SK-N-MC (cell line): ENCODE measurements around the gene PPM1L.
"Not testable (repeated sequence)": the region's sequence is repeated elsewhere in the genome, so short reads cannot be mapped to it uniquely, and the experiment has no call there.

ENCODE experiments used
- DNase-seq: peaks from one replicate; pipeline ENCODE4 v3.0.0-alpha.2; 2011; ENCODE audit warnings: low read depth, low spot score
- H3K27ac ChIP-seq: fragments of 200-600 bp; sonication (generic); 2 replicates; pipeline ENCODE4 v1.5.1; 2016; ENCODE audit warnings: mixed run types
- H3K36me3 ChIP-seq: fragments of 200-600 bp; sonication (generic); 2 replicates; pipeline ENCODE4 v1.6.1; 2017; ENCODE audit warnings: antibody characterized with exemption, low read length, mixed read lengths; ENCODE audit not compliant: insufficient read depth
- H3K4me3 ChIP-seq: fragments of 200-600 bp; sonication (generic); 2 replicates; pipeline ENCODE4 v1.5.1; 2016
- H3K9ac ChIP-seq: fragments of 200-600 bp; sonication (generic); 2 replicates; pipeline ENCODE4 v1.8.0; 2017; ENCODE audit warnings: mixed run types, mixed read lengths; ENCODE audit not compliant: insufficient read length
- H3K9me3 ChIP-seq: fragments of 200-600 bp; sonication (generic); 2 replicates; pipeline ENCODE4 v1.6.1; 2017; ENCODE audit warnings: low read depth, mild to moderate bottlenecking, antibody characterized with exemption, low read length, moderate library complexity, mixed read lengths
- EZH2 ChIP-seq: fragments of 200-600 bp; sonication (generic); IDR thresholded peaks from one replicate; pipeline ENCODE4 v1.6.1; 2017; ENCODE audit warnings: antibody characterized with exemption
- FOXP2 ChIP-seq: optimal IDR thresholded peaks from 2 replicates; pipeline ENCODE3; 2011; ENCODE audit warnings: mild to moderate bottlenecking, moderate library complexity; ENCODE audit not compliant: insufficient read depth; ENCODE audit errors: extremely low read length, control extremely low read depth
- POLR2AphosphoS5 ChIP-seq: IDR thresholded peaks from 2 replicates; pipeline ENCODE4 v1.6.1; 2012; ENCODE audit warnings: mild to moderate bottlenecking, low read depth, low read length, borderline replicate concordance

Gene PPM1L

DNA sequence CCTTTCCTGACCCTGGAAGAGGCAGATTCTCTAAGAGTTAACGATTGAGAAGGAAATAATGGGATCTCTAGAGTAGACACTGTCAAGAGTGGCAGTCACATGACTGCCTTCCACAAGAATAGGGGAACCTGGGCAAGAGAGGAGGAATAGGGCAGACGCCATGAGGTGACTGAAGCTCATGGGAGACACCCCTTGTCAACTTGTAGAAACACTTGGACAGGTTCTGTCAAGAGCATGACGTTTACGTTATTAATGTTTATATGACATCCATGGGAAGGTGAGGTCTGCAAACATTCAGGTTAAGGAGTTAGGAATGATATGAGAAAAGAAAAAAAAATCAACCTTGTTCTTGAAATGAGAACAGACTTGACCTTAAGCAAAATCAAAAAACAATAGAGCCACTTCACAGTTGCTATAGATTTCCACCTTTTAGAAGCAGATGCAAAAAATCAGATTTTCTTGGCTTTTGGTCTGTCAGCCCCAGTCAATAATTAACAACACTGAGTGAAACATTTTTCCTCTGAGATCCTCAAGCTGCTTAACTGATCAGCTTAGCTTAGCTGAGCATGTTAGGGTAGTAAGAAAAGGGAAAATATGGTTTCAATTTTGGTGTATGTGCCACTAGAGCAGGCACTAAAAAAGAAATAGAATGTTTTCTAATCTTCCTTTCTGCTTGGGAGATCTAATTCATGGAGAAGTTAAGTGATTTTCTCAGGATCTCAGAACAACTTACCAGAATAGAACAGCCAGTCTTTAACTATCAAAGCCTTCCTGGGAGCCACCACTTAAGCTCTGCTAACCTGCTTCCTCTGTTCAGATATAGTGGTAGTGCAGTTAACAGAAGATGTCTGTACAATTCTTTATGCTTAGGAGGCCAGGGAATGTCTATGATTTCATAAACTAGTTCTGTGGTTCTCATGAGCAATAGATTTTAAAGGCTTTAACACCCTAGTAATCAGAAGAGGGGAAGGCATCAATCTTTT lies 232.2 kb downstream of the PPM1L start:
- H3K4me3 ChIP-seq: no peak overlapping the region
- H3K9ac ChIP-seq: no peak overlapping the region
- H3K27ac ChIP-seq: no peak overlapping the region
- no peak for TF ChIP-seq EZH2
- TF ChIP-seq FOXP2: no peak
- no peak for TF ChIP-seq POLR2AphosphoS5
- no peaks in the 10 kb centered on the region for H3K36me3 ChIP-seq
- no peak for DNase-seq
- H3K9me3 ChIP-seq: no peaks in the 10 kb centered on the region

- no peak overlapping the region for H3K27ac ChIP-seq
- TF ChIP-seq FOXP2: no peak
- no peak for TF ChIP-seq POLR2AphosphoS5
- TF ChIP-seq EZH2: no peak
- H3K9ac ChIP-seq: no peak overlapping the region
- no peaks in the 10 kb centered on the region for H3K36me3 ChIP-seq
- no peaks in the 10 kb centered on the region for H3K9me3 ChIP-seq
- no peak for DNase-seq
- no peak overlapping the region for H3K4me3 ChIP-seq
These were observed 234.4 kb downstream of the PPM1L start for GRCh38 chr3:160990446-160990845.

- H3K4me3 ChIP-seq: no peak overlapping the region
- H3K36me3 ChIP-seq: no peaks in the 10 kb centered on the region
- no peaks in the 10 kb centered on the region for H3K9me3 ChIP-seq
- DNase-seq: no peak
- no peak overlapping the region for H3K27ac ChIP-seq
- TF ChIP-seq POLR2AphosphoS5 (no peak), EZH2 (no peak), FOXP2 (no peak)
- H3K9ac ChIP-seq: no peak overlapping the region
These were observed 236.7 kb downstream of the PPM1L start for GRCh38 chr3:160992712-160993111.

DNA sequence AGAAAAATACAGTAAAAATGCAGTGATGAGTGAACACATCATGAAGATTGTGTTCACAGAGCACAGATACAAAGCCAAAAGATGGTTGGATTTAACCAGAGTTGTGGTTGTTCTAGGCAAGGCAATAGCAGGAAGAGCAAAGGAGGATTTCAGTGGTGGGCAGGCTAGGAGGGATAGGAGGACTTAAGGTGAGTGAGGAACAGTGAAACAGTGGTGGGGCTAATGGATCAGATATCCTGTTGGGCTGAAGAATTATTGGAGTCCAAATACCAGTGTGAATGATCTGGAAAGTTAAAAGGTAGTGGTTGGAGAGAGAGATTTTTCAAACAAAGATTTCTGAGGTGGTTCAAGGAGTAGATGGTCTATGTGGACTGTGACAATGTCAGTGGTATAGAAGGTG lies 240.8 kb downstream of the PPM1L start:
- Histone ChIP-seq H3K36me3 (no peaks in the 10 kb centered on the region), H3K27ac (no peak overlapping the region), H3K4me3 (no peak overlapping the region), H3K9ac (no peak overlapping the region), H3K9me3 (no peaks in the 10 kb centered on the region)
- no peak for DNase-seq
- TF ChIP-seq FOXP2: no peak
- no peak for TF ChIP-seq POLR2AphosphoS5
- no peak for TF ChIP-seq EZH2

- TF ChIP-seq FOXP2: no peak
- TF ChIP-seq EZH2: no peak
- no peak for TF ChIP-seq POLR2AphosphoS5
- Histone ChIP-seq H3K27ac (no peak overlapping the region), H3K4me3 (no peak overlapping the region), H3K36me3 (no peaks in the 10 kb centered on the region), H3K9me3 (no peaks in the 10 kb centered on the region), H3K9ac (no peak overlapping the region)
- no peak for DNase-seq
These were observed 242.6 kb downstream of the PPM1L start for GRCh38 chr3:160998581-160998980.

DNA sequence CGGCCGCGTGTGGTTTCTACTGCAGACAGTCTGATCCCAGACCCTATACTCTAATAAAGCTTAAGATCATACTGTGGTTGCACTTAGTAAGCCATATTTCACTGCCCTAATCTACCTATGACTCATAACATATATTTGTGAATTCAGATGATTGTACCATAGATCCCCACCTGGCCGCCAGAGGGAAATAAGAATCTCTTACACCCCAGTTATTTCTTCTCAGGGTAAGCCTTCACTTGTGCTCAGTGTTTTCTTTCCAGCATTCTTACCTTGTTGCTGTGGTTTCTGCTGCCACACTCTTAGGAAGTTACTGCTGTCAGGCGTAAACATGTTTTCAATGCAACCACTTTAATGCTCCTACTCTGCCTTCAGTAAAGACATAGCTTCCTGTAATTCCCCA lies 243.2 kb downstream of the PPM1L start:
- TF ChIP-seq FOXP2: no peak
- no peak for TF ChIP-seq EZH2
- no peak for TF ChIP-seq POLR2AphosphoS5
- no peaks in the 10 kb centered on the region for H3K9me3 ChIP-seq
- no peak overlapping the region for H3K9ac ChIP-seq
- no peak for DNase-seq
- H3K36me3 ChIP-seq: no peaks in the 10 kb centered on the region
- no peak overlapping the region for H3K27ac ChIP-seq
- H3K4me3 ChIP-seq: no peak overlapping the region

GRCh38 chr3:161008086-161008485 lies 252.1 kb downstream of the PPM1L start:
- TF ChIP-seq EZH2: no peak
- TF ChIP-seq FOXP2: no peak
- no peaks in the 10 kb centered on the region for H3K36me3 ChIP-seq
- no peaks in the 10 kb centered on the region for H3K9me3 ChIP-seq
- H3K4me3 ChIP-seq: no peak overlapping the region
- H3K27ac ChIP-seq: no peak overlapping the region
- H3K9ac ChIP-seq: no peak overlapping the region
- no peak for DNase-seq

DNA sequence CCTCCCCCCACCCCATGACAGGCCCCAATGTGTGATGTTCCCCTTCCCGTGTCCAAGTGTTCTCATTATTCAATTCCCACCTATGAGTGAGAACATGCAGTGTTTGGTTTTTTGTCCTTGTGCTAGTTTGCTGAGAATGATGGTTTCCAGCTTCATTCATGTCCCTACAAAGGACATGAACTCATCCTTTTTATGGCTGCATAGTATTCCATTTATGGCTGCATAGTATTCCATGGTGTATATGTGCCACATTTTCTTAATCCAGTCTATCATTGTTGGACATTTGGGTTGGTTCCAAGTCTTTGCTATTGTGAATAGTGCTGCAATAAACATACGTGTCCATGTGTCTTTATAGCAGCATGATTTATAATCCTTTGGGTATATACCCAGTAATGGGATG lies 254.1 kb downstream of the PPM1L start:
- not testable (repeated sequence) for H3K9ac ChIP-seq, H3K4me3 ChIP-seq, H3K9me3 ChIP-seq, H3K27ac ChIP-seq, H3K36me3 ChIP-seq, DNase-seq
